Neural cell (in vitro differentiated cells): ENCODE data around the gene TRIM14.

Experiments used
- EP300 ChIP-seq: fragments of 450-650 bp; conservative IDR thresholded peaks from 2 replicates; pipeline ENCODE4 v1.6.1; 2014; ENCODE audit warnings: antibody characterized with exemption, mild to moderate bottlenecking, moderate library complexity; ENCODE audit not compliant: poor library complexity, severe bottlenecking
- EZH2 ChIP-seq: fragments of 200-600, 300-800 bp; shearing (Covaris generic), sonication (generic); IDR thresholded peaks from 2 replicates; pipeline ENCODE4 v1.6.1; 2014; ENCODE audit warnings: antibody characterized with exemption, low read length, borderline replicate concordance, mild to moderate bottlenecking; ENCODE audit not compliant: insufficient read depth, poor library complexity, severe bottlenecking
- TF ChIP-seq, protein P1 (sequence below): fragments of 450-650 bp; IDR thresholded peaks from 2 replicates; pipeline ENCODE4 v1.5.1; 2014; ENCODE audit warnings: antibody characterized with exemption, mild to moderate bottlenecking, moderate library complexity; ENCODE audit not compliant: poor library complexity, severe bottlenecking
- TF ChIP-seq, protein P2 (sequence below): IDR thresholded peaks from 2 replicates; pipeline ENCODE4 v1.6.1; 2012; ENCODE audit warnings: borderline replicate concordance

DNA sequence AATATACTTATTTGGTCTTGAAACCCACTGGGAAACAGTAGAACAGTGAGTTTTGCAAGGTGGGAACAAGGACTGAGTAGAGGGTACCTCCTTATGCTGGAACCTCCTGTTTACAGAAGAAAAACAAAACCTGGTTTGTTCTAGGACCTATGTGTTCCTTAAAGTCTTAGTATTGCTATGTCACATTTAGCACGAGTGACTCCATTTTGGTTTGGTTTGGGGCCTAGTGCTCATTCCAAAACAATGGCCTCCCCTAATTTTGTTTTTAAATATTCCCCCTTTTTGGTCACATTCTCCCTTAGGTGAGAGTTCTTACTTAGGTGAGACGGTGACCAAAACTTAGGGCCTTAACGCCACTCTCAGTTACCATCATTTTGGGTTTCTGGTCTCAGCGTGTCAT lies 68.7 kb downstream of the TRIM14 start:
- TF ChIP-seq, protein P1, sequence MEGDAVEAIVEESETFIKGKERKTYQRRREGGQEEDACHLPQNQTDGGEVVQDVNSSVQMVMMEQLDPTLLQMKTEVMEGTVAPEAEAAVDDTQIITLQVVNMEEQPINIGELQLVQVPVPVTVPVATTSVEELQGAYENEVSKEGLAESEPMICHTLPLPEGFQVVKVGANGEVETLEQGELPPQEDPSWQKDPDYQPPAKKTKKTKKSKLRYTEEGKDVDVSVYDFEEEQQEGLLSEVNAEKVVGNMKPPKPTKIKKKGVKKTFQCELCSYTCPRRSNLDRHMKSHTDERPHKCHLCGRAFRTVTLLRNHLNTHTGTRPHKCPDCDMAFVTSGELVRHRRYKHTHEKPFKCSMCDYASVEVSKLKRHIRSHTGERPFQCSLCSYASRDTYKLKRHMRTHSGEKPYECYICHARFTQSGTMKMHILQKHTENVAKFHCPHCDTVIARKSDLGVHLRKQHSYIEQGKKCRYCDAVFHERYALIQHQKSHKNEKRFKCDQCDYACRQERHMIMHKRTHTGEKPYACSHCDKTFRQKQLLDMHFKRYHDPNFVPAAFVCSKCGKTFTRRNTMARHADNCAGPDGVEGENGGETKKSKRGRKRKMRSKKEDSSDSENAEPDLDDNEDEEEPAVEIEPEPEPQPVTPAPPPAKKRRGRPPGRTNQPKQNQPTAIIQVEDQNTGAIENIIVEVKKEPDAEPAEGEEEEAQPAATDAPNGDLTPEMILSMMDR = no peak
- TF ChIP-seq, protein P2, sequence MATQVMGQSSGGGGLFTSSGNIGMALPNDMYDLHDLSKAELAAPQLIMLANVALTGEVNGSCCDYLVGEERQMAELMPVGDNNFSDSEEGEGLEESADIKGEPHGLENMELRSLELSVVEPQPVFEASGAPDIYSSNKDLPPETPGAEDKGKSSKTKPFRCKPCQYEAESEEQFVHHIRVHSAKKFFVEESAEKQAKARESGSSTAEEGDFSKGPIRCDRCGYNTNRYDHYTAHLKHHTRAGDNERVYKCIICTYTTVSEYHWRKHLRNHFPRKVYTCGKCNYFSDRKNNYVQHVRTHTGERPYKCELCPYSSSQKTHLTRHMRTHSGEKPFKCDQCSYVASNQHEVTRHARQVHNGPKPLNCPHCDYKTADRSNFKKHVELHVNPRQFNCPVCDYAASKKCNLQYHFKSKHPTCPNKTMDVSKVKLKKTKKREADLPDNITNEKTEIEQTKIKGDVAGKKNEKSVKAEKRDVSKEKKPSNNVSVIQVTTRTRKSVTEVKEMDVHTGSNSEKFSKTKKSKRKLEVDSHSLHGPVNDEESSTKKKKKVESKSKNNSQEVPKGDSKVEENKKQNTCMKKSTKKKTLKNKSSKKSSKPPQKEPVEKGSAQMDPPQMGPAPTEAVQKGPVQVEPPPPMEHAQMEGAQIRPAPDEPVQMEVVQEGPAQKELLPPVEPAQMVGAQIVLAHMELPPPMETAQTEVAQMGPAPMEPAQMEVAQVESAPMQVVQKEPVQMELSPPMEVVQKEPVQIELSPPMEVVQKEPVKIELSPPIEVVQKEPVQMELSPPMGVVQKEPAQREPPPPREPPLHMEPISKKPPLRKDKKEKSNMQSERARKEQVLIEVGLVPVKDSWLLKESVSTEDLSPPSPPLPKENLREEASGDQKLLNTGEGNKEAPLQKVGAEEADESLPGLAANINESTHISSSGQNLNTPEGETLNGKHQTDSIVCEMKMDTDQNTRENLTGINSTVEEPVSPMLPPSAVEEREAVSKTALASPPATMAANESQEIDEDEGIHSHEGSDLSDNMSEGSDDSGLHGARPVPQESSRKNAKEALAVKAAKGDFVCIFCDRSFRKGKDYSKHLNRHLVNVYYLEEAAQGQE = no peak
- TF ChIP-seq EP300 (no peak), EZH2 (no peak)
